IMR-90 (cell line): Measurements from ENCODE around the gene FRMD3. TPM values are rescaled to one million over a fixed set of nuclear protein-coding genes. Genes with fewer than 3 reads are reported as not detected.

Source experiments
- ATAC-seq: fragments of 200-7000 bp; cut with Tn5 transposase; 2 replicates; pipeline ENCODE4 v1.9.1; 2020; ENCODE audit warnings: low read depth, mild to moderate bottlenecking, moderate library complexity
- BruUV-seq: library from RNA; stranded (reverse); fragments of 400-500 nt; replicated peaks from 2 replicates; lab custom pipeline; 2021; lab: Mats Ljungman, UMichigan
- CTCF ChIA-PET: fragments of 300-600 bp; formaldehyde crosslinking; extraction: SDS; loops from one replicate; lab custom pipeline; 2021; ENCODE audit warnings: antibody characterized with exemption; lab: Yijun Ruan, JAX
- POLR2A ChIA-PET: fragments of 300-600 bp; sonication (Branson Sonifier 250); formaldehyde crosslinking; loops from one replicate; lab custom pipeline; 2022; ENCODE audit warnings: antibody characterized with exemption; ENCODE audit not compliant: unreplicated experiment; lab: Charles Lee
- DNase-seq: peaks from one replicate; pipeline ENCODE4 v3.0.0; 2013
- H2AFZ ChIP-seq: replicated peaks from 2 replicates; pipeline ENCODE3; 2013; ENCODE audit warnings: low read length, mild to moderate bottlenecking; ENCODE audit not compliant: poor library complexity
- H2AK5ac ChIP-seq: 2 replicates; pipeline ENCODE4 v1.6.1; 2013; ENCODE audit warnings: low read depth, low read length, inconsistent platforms
- H2AK9ac ChIP-seq: replicated peaks from 2 replicates; pipeline ENCODE3; 2013; ENCODE audit warnings: mild to moderate bottlenecking, low read depth, low read length, moderate library complexity; ENCODE audit not compliant: poor library complexity
- H2BK120ac ChIP-seq: 2 replicates; pipeline ENCODE4 v1.6.1; 2013; ENCODE audit warnings: low read depth, low read length, inconsistent platforms
- H2BK15ac ChIP-seq: 3 replicates; pipeline ENCODE4 v1.6.1; 2013; ENCODE audit warnings: low read depth, low read length, inconsistent platforms
- H2BK20ac ChIP-seq: 2 replicates; pipeline ENCODE4 v1.6.1; 2013; ENCODE audit warnings: low read depth, mild to moderate bottlenecking, inconsistent platforms, low read length, moderate library complexity
- H2BK5ac ChIP-seq: 2 replicates; pipeline ENCODE4 v1.6.1; 2013; ENCODE audit warnings: mild to moderate bottlenecking, low read depth, low read length, inconsistent platforms; ENCODE audit not compliant: poor library complexity, severe bottlenecking
- H3K14ac ChIP-seq: replicated peaks from 2 replicates; pipeline ENCODE4 v1.6.1; 2013; ENCODE audit warnings: low read depth, low read length, inconsistent platforms
- H3K18ac ChIP-seq: 2 replicates; pipeline ENCODE4 v1.6.1; 2013; ENCODE audit warnings: low read depth, low read length, control low read depth
- H3K23ac ChIP-seq: 2 replicates; pipeline ENCODE4 v1.6.1; 2013; ENCODE audit warnings: low read depth, low read length, inconsistent platforms
- H3K27ac ChIP-seq: 2 replicates; pipeline ENCODE4 v1.5.1; 2013; ENCODE audit warnings: mild to moderate bottlenecking, control low read depth, low read length; ENCODE audit not compliant: insufficient read depth
- H3K27me3 ChIP-seq: 2 replicates; pipeline ENCODE4 v1.6.1; 2013; ENCODE audit warnings: low read length; ENCODE audit not compliant: control insufficient read depth, insufficient read depth
- H3K36me3 ChIP-seq: 2 replicates; pipeline ENCODE4 v1.6.1; 2013; ENCODE audit warnings: low read length, mixed read lengths; ENCODE audit not compliant: control insufficient read depth, insufficient read depth
- H3K4ac ChIP-seq: 2 replicates; pipeline ENCODE4 v1.6.1; 2013; ENCODE audit warnings: low read depth, low read length, inconsistent platforms
- H3K4me1 ChIP-seq: 2 replicates; pipeline ENCODE4 v1.6.1; 2013; ENCODE audit warnings: low read length, mixed read lengths; ENCODE audit not compliant: control insufficient read depth, insufficient read depth
- H3K4me2 ChIP-seq: 2 replicates; pipeline ENCODE4 v1.6.1; 2013; ENCODE audit warnings: low read depth, mild to moderate bottlenecking, control low read depth, low read length, moderate library complexity
- H3K4me3 ChIP-seq: 2 replicates; pipeline ENCODE4 v1.5.1; 2013; ENCODE audit warnings: low read depth, mild to moderate bottlenecking, control low read depth, low read length, moderate library complexity; ENCODE audit not compliant: insufficient read depth
- H3K56ac ChIP-seq: 2 replicates; pipeline ENCODE4 v1.6.1; 2013; ENCODE audit warnings: low read length, inconsistent platforms; ENCODE audit not compliant: insufficient read depth; ENCODE audit errors: extremely low read depth
- H3K79me1 ChIP-seq, 2 experiments: 2 replicates each; pipeline ENCODE4 v1.6.1; 2013; ENCODE audit warnings: low read length in 2 of 2, inconsistent platforms in 1 of 2, low read depth in 1 of 2
- H3K9ac ChIP-seq: 2 replicates; pipeline ENCODE4 v1.6.1; 2013; ENCODE audit warnings: low read depth, low read length, control low read depth
- H3K9me1 ChIP-seq: 2 replicates; pipeline ENCODE4 v1.6.1; 2013; ENCODE audit warnings: low read length, inconsistent platforms; ENCODE audit not compliant: insufficient read depth
- H3K9me3 ChIP-seq: 2 replicates; pipeline ENCODE4 v1.6.1; 2013; ENCODE audit warnings: low read length; ENCODE audit not compliant: control insufficient read depth, insufficient read depth
- H4K20me1 ChIP-seq: 2 replicates; pipeline ENCODE4 v1.6.1; 2013; ENCODE audit warnings: low read length, inconsistent platforms; ENCODE audit not compliant: insufficient read depth
- H4K5ac ChIP-seq: 2 replicates; pipeline ENCODE4 v1.6.1; 2013; ENCODE audit warnings: mild to moderate bottlenecking, low read depth, low read length, control low read depth
- H4K8ac ChIP-seq, 2 experiments: 2 replicates each; pipeline ENCODE4 v1.6.1; 2013; ENCODE audit warnings: low read depth in 2 of 2, low read length in 2 of 2, control low read depth in 1 of 2, inconsistent platforms in 1 of 2
- H4K91ac ChIP-seq: 2 replicates; pipeline ENCODE4 v1.6.1; 2013; ENCODE audit warnings: low read depth, low read length, inconsistent platforms; ENCODE audit not compliant: insufficient read depth
- BHLHE40 ChIP-seq: fragments of 150-350 bp; IDR thresholded peaks from 2 replicates; pipeline ENCODE4 v1.6.1; 2016; ENCODE audit warnings: mild to moderate bottlenecking, low read depth, low read length
- CEBPB ChIP-seq: IDR thresholded peaks from 2 replicates; pipeline ENCODE4 v1.6.1; 2012; ENCODE audit warnings: low read depth, low read length, improper control_type of control experiment
- CHD1 ChIP-seq: IDR thresholded peaks from 2 replicates; pipeline ENCODE4 v1.6.1; 2012; ENCODE audit warnings: low read depth, low read length, improper control_type of control experiment
- CTCF ChIP-seq: conservative IDR thresholded peaks from 2 replicates; pipeline ENCODE4 v1.5.1; 2012; ENCODE audit warnings: mild to moderate bottlenecking, low read depth, low read length, improper control_type of control experiment
- FOS ChIP-seq: fragments of 150-350 bp; IDR thresholded peaks from 2 replicates; pipeline ENCODE4 v1.6.1; 2016; ENCODE audit warnings: low read depth, low read length
- MAFK ChIP-seq: IDR thresholded peaks from 2 replicates; pipeline ENCODE4 v1.6.1; 2012; ENCODE audit warnings: low read depth, low read length, improper control_type of control experiment
- MAZ ChIP-seq: IDR thresholded peaks from 2 replicates; pipeline ENCODE4 v1.6.1; 2012; ENCODE audit warnings: low read depth, mild to moderate bottlenecking, low read length, improper control_type of control experiment, moderate library complexity, borderline replicate concordance
- MXI1 ChIP-seq: IDR thresholded peaks from 2 replicates; pipeline ENCODE4 v1.6.1; 2012; ENCODE audit warnings: low read depth, mild to moderate bottlenecking, low read length, moderate library complexity, borderline replicate concordance
- NFE2L2 ChIP-seq: fragments of 150-350 bp; IDR thresholded peaks from 2 replicates; pipeline ENCODE4 v1.6.1; 2016; ENCODE audit warnings: low read depth, mild to moderate bottlenecking, low read length
- POLR2A ChIP-seq: IDR thresholded peaks from 2 replicates; pipeline ENCODE4 v1.6.1; 2012; ENCODE audit warnings: mild to moderate bottlenecking, low read depth, low read length
- RAD21 ChIP-seq: IDR thresholded peaks from 2 replicates; pipeline ENCODE4 v1.6.1; 2012; ENCODE audit warnings: low read length, improper control_type of control experiment
- RCOR1 ChIP-seq: IDR thresholded peaks from 2 replicates; pipeline ENCODE4 v1.6.1; 2012; ENCODE audit warnings: mild to moderate bottlenecking, low read length, improper control_type of control experiment; ENCODE audit not compliant: insufficient replicate concordance
- RFX5 ChIP-seq: IDR thresholded peaks from 2 replicates; pipeline ENCODE4 v1.8.0; 2012; ENCODE audit warnings: low read depth, mild to moderate bottlenecking, low read length, moderate library complexity
- SMC3 ChIP-seq: fragments of 150-350 bp; IDR thresholded peaks from 2 replicates; pipeline ENCODE4 v1.6.1; 2016; ENCODE audit warnings: low read depth, mild to moderate bottlenecking, antibody characterized with exemption, low read length, moderate library complexity
- WGBS, 2 experiments: methylation state at CpG; one replicate each; pipeline versions ENCODE4 v1.1.5 to v1.1.7; 2013; ENCODE audit warnings: missing lambda C conversion rate in 2 of 2; ENCODE audit not compliant: insufficient read length in 1 of 2; ENCODE audit errors: extremely low coverage in 2 of 2; 5-methylcytosine and 5-hydroxymethylcytosine counted together
- dilution Hi-C: fragments of 300-500 bp; cut with HindIII; formaldehyde crosslinking; loops from one replicate; pipeline ENCODE4 v1.14.3; 2018; ENCODE audit warnings: low sequenced_read_pairs; ENCODE audit not compliant: unreplicated experiment
- in situ Hi-C: fragments of 300-500 bp; cut with MboI; formaldehyde crosslinking; loops from 3 replicates; pipeline ENCODE4 v1.14.3; 2019; ENCODE audit warnings: low sequenced_read_pairs, inconsistent platforms, mixed read lengths
- intact Hi-C: fragments of 100-400 bp; cut with micrococcal nuclease; formaldehyde crosslinking; loops from 2 replicates; pipeline ENCODE4 v1.10.0; 2022
- polyA plus RNA-seq, 3 experiments: library from polyadenylated mRNA; depleted of rRNA; stranded (reverse); fragments of >200 nt; gene quantifications; 2 replicates each; pipeline ENCODE4 v1.2.3, GENCODE V29; 2012; ENCODE audit warnings: low replicate concordance in 1 of 3
- total RNA-seq: library from RNA; depleted of rRNA; stranded (reverse); fragments of >200 nt; gene quantifications from 2 replicates; pipeline ENCODE4 v1.2.3, GENCODE V29; 2012
- TF ChIP-seq, protein P1 (sequence below): fragments of 150-350 bp; IDR thresholded peaks from 2 replicates; pipeline ENCODE4 v1.6.1; 2016; ENCODE audit warnings: low read depth, mild to moderate bottlenecking, low read length, moderate library complexity, borderline replicate concordance
- TF ChIP-seq, protein P2 (sequence below): fragments of 150-350 bp; IDR thresholded peaks from 2 replicates; pipeline ENCODE4 v1.6.1; 2017; ENCODE audit warnings: mild to moderate bottlenecking, antibody characterized with exemption, low read length, low read depth

FRMD3 gene
- total and polyA plus RNA-seq, 2 of the 4 experiments (the other 2 are of a cell fraction) = 0.02 to 0.18 TPM

- Histone ChIP-seq H4K8ac (no peak overlapping the region), H2AFZ (no peak overlapping the region), H3K4me3 (no peak overlapping the region), H3K4me1 (no peaks in the 10 kb centered on the region), H3K4me2 (no peak overlapping the region), H3K14ac (no peak overlapping the region), H3K9me1 (no peaks in the 10 kb centered on the region), H3K27ac (no peak overlapping the region), H2BK120ac (no peak overlapping the region), H3K18ac (no peak overlapping the region), H3K56ac (no peak overlapping the region), H2BK5ac (no peak overlapping the region), H3K27me3 (no peaks in the 10 kb centered on the region), H4K5ac (no peak overlapping the region), H2BK20ac (no peak overlapping the region), H2BK15ac (no peak overlapping the region), H3K9ac (no peak overlapping the region), H3K4ac (no peak overlapping the region), H4K20me1 (no peaks in the 10 kb centered on the region), H3K36me3 (no peaks in the 10 kb centered on the region), H3K9me3 (peaks cover 2% of the 10 kb centered on the region; the same call in 1 of the 2 replicates), H3K23ac (no peak overlapping the region), H2AK9ac (no peak overlapping the region), H4K91ac (no peak overlapping the region), H3K79me1 (no peaks in the 10 kb centered on the region), H2AK5ac (no peak overlapping the region)
- intact Hi-C loops = no loop called here
- WGBS, 2 experiments = 29% methylated on average over 1 of the region's 1 CpG; no CpG with 5 or more reads in 1 of the 2 experiments
- no peak for ATAC-seq
- CTCF ChIA-PET = no interaction called here
- TF ChIP-seq RAD21 = no peak
- TF ChIP-seq BHLHE40 = no peak
- TF ChIP-seq MXI1 = no peak
- TF ChIP-seq POLR2A = no peak
- no peak for TF ChIP-seq CEBPB
- TF ChIP-seq, protein P1, sequence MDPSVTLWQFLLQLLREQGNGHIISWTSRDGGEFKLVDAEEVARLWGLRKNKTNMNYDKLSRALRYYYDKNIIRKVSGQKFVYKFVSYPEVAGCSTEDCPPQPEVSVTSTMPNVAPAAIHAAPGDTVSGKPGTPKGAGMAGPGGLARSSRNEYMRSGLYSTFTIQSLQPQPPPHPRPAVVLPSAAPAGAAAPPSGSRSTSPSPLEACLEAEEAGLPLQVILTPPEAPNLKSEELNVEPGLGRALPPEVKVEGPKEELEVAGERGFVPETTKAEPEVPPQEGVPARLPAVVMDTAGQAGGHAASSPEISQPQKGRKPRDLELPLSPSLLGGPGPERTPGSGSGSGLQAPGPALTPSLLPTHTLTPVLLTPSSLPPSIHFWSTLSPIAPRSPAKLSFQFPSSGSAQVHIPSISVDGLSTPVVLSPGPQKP = no peak
- no peak for TF ChIP-seq SMC3
- no peak for TF ChIP-seq MAZ
- TF ChIP-seq CTCF = no peak
- no peak for TF ChIP-seq NFE2L2
- TF ChIP-seq, protein P2, sequence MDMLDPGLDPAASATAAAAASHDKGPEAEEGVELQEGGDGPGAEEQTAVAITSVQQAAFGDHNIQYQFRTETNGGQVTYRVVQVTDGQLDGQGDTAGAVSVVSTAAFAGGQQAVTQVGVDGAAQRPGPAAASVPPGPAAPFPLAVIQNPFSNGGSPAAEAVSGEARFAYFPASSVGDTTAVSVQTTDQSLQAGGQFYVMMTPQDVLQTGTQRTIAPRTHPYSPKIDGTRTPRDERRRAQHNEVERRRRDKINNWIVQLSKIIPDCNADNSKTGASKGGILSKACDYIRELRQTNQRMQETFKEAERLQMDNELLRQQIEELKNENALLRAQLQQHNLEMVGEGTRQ = no peak
- no peak for TF ChIP-seq MAFK
- TF ChIP-seq RFX5 = no peak
- no peak for TF ChIP-seq CHD1
- no peak for TF ChIP-seq RCOR1
- no peak for TF ChIP-seq FOS
- POLR2A ChIA-PET = no interaction called here
- dilution Hi-C loops = no loop called here
- in situ Hi-C loops = no loop called here
- no peak for DNase-seq
- BruUV-seq = no TSS peak
Observed at GRCh38 chr9:83287021-83287420, 251.2 kb downstream of the FRMD3 start.
